HepG2 (cell line): Measurements from ENCODE around the gene GLB1L3. TPM values are rescaled to one million over a fixed set of nuclear protein-coding genes. Genes with fewer than 3 reads are reported as not detected.
A peak's percentile ranks its signal among the peaks of the same experiment; 100 is the strongest.

Source experiments
- ATAC-seq: fragments of 200-7000 bp; cut with Tn5 transposase; 3 replicates; pipeline ENCODE4 v1.9.1; 2020; ENCODE audit warnings: mild to moderate bottlenecking, moderate library complexity
- BruUV-seq: library from RNA; stranded (reverse); fragments of 400-500 nt; replicated peaks from 2 replicates; lab custom pipeline; 2021; lab: Mats Ljungman, UMichigan
- CTCF ChIA-PET: fragments of 300-600 bp; formaldehyde crosslinking; extraction: SDS; loops from one replicate; lab custom pipeline; 2021; ENCODE audit warnings: low total read pairs, inconsistent platforms, low intra/inter-chr PET ratio; lab: Yijun Ruan, JAX
- POLR2A ChIA-PET: fragments of 350-600 bp; sonication (Branson Sonifier 250); formaldehyde crosslinking; loops from one replicate; lab custom pipeline; 2020; ENCODE audit warnings: antibody characterized with exemption, inconsistent platforms; lab: Yijun Ruan, JAX
- DNase-seq: peaks from one replicate; pipeline ENCODE4 v3.0.0-alpha.2; 2015; ENCODE audit warnings: low spot score
- FAIRE-seq: peaks from 3 replicates; lab custom pipeline; 2011; peaks lifted over from hg19 to GRCh38; lab: Jason Lieb, UNC
- H2AFZ ChIP-seq: one replicate; pipeline ENCODE4 v1.6.1; 2011; ENCODE audit warnings: low read length, inconsistent platforms
- H3K27ac ChIP-seq: fragments of 300-600 bp; 3 replicates; pipeline ENCODE4 v1.8.0; 2011; ENCODE audit warnings: mixed run types, mild to moderate bottlenecking, mixed read lengths, low read length, inconsistent platforms; ENCODE audit not compliant: insufficient read depth; ENCODE audit errors: extremely low read length
- H3K27me3 ChIP-seq, 2 experiments: fragments of 200-600 bp in 1 of 2; 2 replicates in 1 of 2; 3 replicates in 1 of 2; pipeline versions ENCODE4 v1.6.0 to v1.8.0; 2011; ENCODE audit warnings: low read length in 2 of 2, mild to moderate bottlenecking in 2 of 2, moderate library complexity in 2 of 2, inconsistent platforms in 1 of 2; ENCODE audit not compliant: insufficient read depth in 2 of 2, control insufficient read depth in 1 of 2
- H3K36me3 ChIP-seq, 2 experiments: fragments of 200-600 bp in 1 of 2; replicated peaks in 1 of 2; 2 replicates in 1 of 2; 3 replicates in 1 of 2; pipeline versions ENCODE4 v1.5.1 to v1.8.0; 2011; ENCODE audit warnings: low read length in 2 of 2, inconsistent platforms in 1 of 2; ENCODE audit not compliant: insufficient read depth in 2 of 2, control insufficient read depth in 1 of 2
- H3K4me1 ChIP-seq: 2 replicates; pipeline ENCODE4 v1.5.1; 2012; ENCODE audit warnings: low read length, inconsistent platforms; ENCODE audit not compliant: insufficient read depth
- H3K4me2 ChIP-seq: 2 replicates; pipeline ENCODE4 v1.6.0; 2011; ENCODE audit warnings: low read depth, low read length, inconsistent platforms
- H3K4me3 ChIP-seq, 3 experiments: fragments of 200-600 bp in 1 of 3; sonication (generic), shearing (Covaris generic) in 1 of 3; replicated peaks in 1 of 3; 2 replicates each; pipeline ENCODE4 v1.5.1; 2011 to 2016; ENCODE audit warnings: low read length in 3 of 3, inconsistent platforms in 2 of 3, low read depth in 2 of 3, mild to moderate bottlenecking in 2 of 3, control low read depth in 1 of 3, mixed read lengths in 1 of 3; ENCODE audit not compliant: insufficient read depth in 1 of 3
- H3K79me2 ChIP-seq: one replicate; pipeline ENCODE4 v1.6.1; 2011; ENCODE audit warnings: low read length, inconsistent platforms; ENCODE audit not compliant: insufficient read depth
- H3K9ac ChIP-seq: 2 replicates; pipeline ENCODE4 v1.6.0; 2011; ENCODE audit warnings: mild to moderate bottlenecking, low read depth, low read length, inconsistent platforms; ENCODE audit not compliant: insufficient read depth
- H3K9me3 ChIP-seq: 2 replicates; pipeline ENCODE4 v1.5.1; 2012; ENCODE audit warnings: mild to moderate bottlenecking, low read length
- H4K20me1 ChIP-seq: 2 replicates; pipeline ENCODE4 v1.6.0; 2011; ENCODE audit warnings: inconsistent platforms, mild to moderate bottlenecking, low read length, moderate library complexity; ENCODE audit not compliant: insufficient read depth
- DNMT3B ChIP-seq: conservative IDR thresholded peaks from 2 replicates; pipeline ENCODE4 v1.6.1; 2016; ENCODE audit warnings: missing biosample characterization, control low read depth
- HNF4A ChIP-seq: sonication (generic); formaldehyde crosslinking; IDR thresholded peaks from 2 replicates; pipeline ENCODE4 v1.4.0; 2020; ENCODE audit warnings: missing genetic modification reagents
- HOXA3 ChIP-seq: sonication (generic); formaldehyde crosslinking; IDR thresholded peaks from 2 replicates; pipeline ENCODE4 v1.5.0; 2020; ENCODE audit warnings: missing genetic modification reagents
- KDM4B ChIP-seq: sonication (generic); formaldehyde crosslinking; IDR thresholded peaks from 2 replicates; pipeline ENCODE4 v1.4.0; 2020; ENCODE audit warnings: missing genetic modification reagents
- KLF9 ChIP-seq: IDR thresholded peaks from 2 replicates; pipeline ENCODE4 v1.6.1; 2016; ENCODE audit warnings: low read depth
- MBD4 ChIP-seq: IDR thresholded peaks from 2 replicates; pipeline ENCODE4 v1.6.1; 2012; ENCODE audit warnings: low read length, inconsistent platforms, borderline replicate concordance
- MYC ChIP-seq: sonication (generic); formaldehyde crosslinking; IDR thresholded peaks from 2 replicates; pipeline ENCODE4 v1.9.0; 2021; ENCODE audit warnings: missing genetic modification reagents, borderline replicate concordance
- NRL ChIP-seq: sonication (generic); formaldehyde crosslinking; IDR thresholded peaks from 2 replicates; pipeline ENCODE4 v1.5.0; 2020; ENCODE audit warnings: missing genetic modification reagents, mild to moderate bottlenecking, moderate library complexity, borderline replicate concordance
- RFX1 ChIP-seq: fragments of 450-650 bp; IDR thresholded peaks from 2 replicates; pipeline ENCODE4 v1.6.1; 2017
- TEAD2 ChIP-seq: sonication (generic); formaldehyde crosslinking; IDR thresholded peaks from 2 replicates; pipeline ENCODE4 v1.9.0; 2021; ENCODE audit warnings: missing genetic modification reagents
- ZMYM3 ChIP-seq: sonication (generic); formaldehyde crosslinking; IDR thresholded peaks from 2 replicates; pipeline ENCODE4 v1.5.1; 2020; ENCODE audit warnings: mild to moderate bottlenecking, missing genetic modification reagents
- ZNF124 ChIP-seq: sonication (generic); formaldehyde crosslinking; IDR thresholded peaks from 2 replicates; pipeline ENCODE4 v1.4.0; 2020; ENCODE audit warnings: missing genetic modification reagents
- ZNF253 ChIP-seq: sonication (generic); formaldehyde crosslinking; IDR thresholded peaks from 2 replicates; pipeline ENCODE4 v1.8.0; 2022; ENCODE audit warnings: mild to moderate bottlenecking, missing genetic modification reagents, borderline replicate concordance
- ZNF274 ChIP-seq: sonication (generic); formaldehyde crosslinking; IDR thresholded peaks from 2 replicates; pipeline ENCODE4 v1.5.1; 2020; ENCODE audit warnings: mild to moderate bottlenecking, missing genetic modification reagents
- ZNF644 ChIP-seq: IDR thresholded peaks from 2 replicates; pipeline ENCODE4 v1.6.1; 2016; ENCODE audit warnings: low read depth
- WGBS: methylation state at CpG from one replicate; pipeline ENCODE4 v1.1.6; 2017; ENCODE audit warnings: low lambda C conversion rate; 5-methylcytosine and 5-hydroxymethylcytosine counted together
- in situ Hi-C: cut with HindIII; loops from 2 replicates; pipeline ENCODE4 v1.10.0; 2017; ENCODE audit warnings: low pct_unique_long_range_greater_than_20kb; ENCODE audit not compliant: extremely low pct_ligation_motif_present
- intact Hi-C: fragments of 100-400 bp; cut with micrococcal nuclease; formaldehyde crosslinking; loops from one replicate; pipeline ENCODE4 v1.10.0; 2022; ENCODE audit not compliant: unreplicated experiment
- polyA plus RNA-seq, 8 experiments: library from polyadenylated mRNA; depleted of rRNA in 3 of 8; stranded (reverse) in 7 of 8; unstranded in 1 of 8; fragments of >200 nt; fragmentation: Illumina TruSeq in 4 of 8; extraction: Trizol in 4 of 8; gene quantifications; 2 replicates each; pipeline versions ENCODE4 v1.2.1 to v1.2.3, GENCODE V29; 2011 to 2016; ENCODE audit warnings: low read depth in 4 of 8, missing spikeins in 1 of 8, mixed read lengths in 1 of 8; ENCODE audit not compliant: insufficient read depth in 1 of 8
- total RNA-seq, 5 experiments: library from RNA; depleted of rRNA; stranded (reverse); fragments of >200 nt; fragmentation: Illumina TruSeq; extraction: Trizol; gene quantifications; 2 replicates each; pipeline ENCODE4 v1.2.3, GENCODE V29; 2016; ENCODE audit warnings: low read depth in 1 of 5
- TF ChIP-seq, protein P1 (sequence below): sonication (generic); formaldehyde crosslinking; IDR thresholded peaks from 2 replicates; pipeline ENCODE4 v1.8.1; 2023; ENCODE audit warnings: mild to moderate bottlenecking, moderate library complexity, missing genetic modification reagents
- TF ChIP-seq, protein P2 (sequence below), 2 experiments: sonication (generic) in 1 of 2; formaldehyde crosslinking in 1 of 2; IDR thresholded peaks; 2 replicates each; pipeline versions ENCODE4 v1.5.1 to v1.6.1; 2011 to 2020; ENCODE audit warnings: borderline replicate concordance in 1 of 2, low read depth in 1 of 2, low read length in 1 of 2, mild to moderate bottlenecking in 1 of 2, missing genetic modification reagents in 1 of 2, moderate library complexity in 1 of 2
- TF ChIP-seq, protein P3 (sequence below): sonication (generic); formaldehyde crosslinking; IDR thresholded peaks from 2 replicates; pipeline ENCODE4 v1.8.0; 2022; ENCODE audit warnings: missing genetic modification reagents, low read depth, mild to moderate bottlenecking, borderline replicate concordance

The GLB1L3 gene
- total and polyA plus RNA-seq, 2 of the 13 experiments (the other 11 are each of a cell fraction or from before 2014, with no cell fraction given) = not detected

DNA sequence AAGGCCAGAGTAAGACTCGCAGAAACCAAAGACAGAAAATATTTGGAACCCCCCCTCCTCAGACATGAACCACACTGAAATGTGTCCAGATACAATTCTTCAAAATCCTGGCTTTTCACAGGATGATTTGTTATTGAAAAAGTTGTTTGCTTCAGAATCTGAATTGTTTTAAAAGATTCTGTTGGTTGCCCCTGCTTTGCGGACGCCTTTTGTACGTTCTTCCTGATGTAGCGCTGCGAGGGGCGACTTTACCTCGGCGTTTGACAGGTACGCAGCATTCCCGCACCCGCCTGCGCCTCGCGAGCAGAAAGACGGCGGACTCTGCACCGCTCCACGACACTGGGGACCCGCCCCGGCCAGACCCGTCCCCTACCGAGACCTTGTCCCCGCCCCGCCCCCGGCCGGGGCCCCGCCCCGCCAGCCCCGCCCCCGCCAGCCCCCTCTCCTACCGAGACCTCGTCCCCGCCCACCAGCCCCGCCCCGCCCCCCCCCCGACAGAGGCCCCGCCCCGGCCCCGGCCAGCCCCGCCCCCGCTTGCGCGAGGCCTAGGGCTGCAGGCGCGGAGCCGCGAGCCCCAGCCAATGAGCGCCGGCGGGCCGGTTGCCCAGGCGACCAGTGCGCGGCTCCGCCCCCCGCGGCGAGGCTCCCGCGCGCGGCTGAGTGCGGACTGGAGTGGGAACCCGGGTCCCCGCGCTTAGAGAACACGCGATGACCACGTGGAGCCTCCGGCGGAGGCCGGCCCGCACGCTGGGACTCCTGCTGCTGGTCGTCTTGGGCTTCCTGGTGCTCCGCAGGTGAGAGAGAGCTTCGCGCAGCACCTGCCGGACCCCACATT, 55.4 kb downstream of the GLB1L3 start, which contains the start of gene GLB1L2:
Gene GLB1L2, plus strand, starts transcription at position 635 of the 835 bp plus-strand sequence. Its CDS starts 74 bp downstream, at position 709.
- Histone ChIP-seq H3K4me3 (peak within 1 kb of the TSS; percentile 34 to 52 (median 35); a peak in 4 of 6 replicates), H3K36me3 (no peaks in the 10 kb centered on the region), H3K4me1 (peaks cover 16% of the 10 kb centered on the region), H3K9me3 (no peaks in the 10 kb centered on the region), H3K9ac (no peak within 1 kb of the TSS), H3K4me2 (peak within 1 kb of the TSS; percentile 63), H2AFZ (no peak within 1 kb of the TSS), H3K27me3 (peaks cover 0 to 23% of the 10 kb centered on the region in 2 experiments), H3K27ac (no peak within 1 kb of the TSS), H3K79me2 (no peaks in the 10 kb centered on the region), H4K20me1 (no peaks in the 10 kb centered on the region)
- ChIA-PET POLR2A (interaction anchor here (0.6 kb wide), 1 partner anchor 107 kb away, joined by 3 read pairs; the partner anchor contains the start of gene VPS26B), CTCF (no interaction called here)
- WGBS = 13% methylated on average over 13 of the region's 80 CpGs
- in situ Hi-C loops = no loop called here
- ATAC-seq (peak; percentile 84), DNase-seq (peak; percentile 35), FAIRE-seq (no peak)
- intact Hi-C loops = no loop called here
- BruUV-seq = no TSS peak
- TF ChIP-seq ZNF124 (CRISPR knock-in tag) = no peak
- TF ChIP-seq, protein P1, sequence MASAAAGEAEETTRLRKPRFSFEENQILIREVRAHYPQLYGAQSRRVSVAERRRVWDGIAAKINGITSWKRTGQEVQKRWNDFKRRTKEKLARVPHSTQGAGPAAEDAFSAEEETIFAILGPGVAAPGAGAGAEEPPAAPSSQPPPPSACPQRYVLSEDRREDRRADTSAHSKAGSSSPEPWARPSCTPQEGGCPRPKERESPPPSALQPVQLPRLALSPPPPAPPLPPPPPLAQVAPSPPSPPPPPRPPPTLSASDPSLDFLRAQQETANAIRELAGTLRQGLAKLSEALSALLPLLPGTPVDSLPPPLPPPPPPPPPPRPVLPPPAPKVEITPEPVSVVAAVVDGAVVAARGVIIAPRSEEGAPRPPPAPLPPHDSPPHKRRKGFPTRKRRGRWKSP (CRISPR knock-in tag) = no peak
- TF ChIP-seq, protein P2, sequence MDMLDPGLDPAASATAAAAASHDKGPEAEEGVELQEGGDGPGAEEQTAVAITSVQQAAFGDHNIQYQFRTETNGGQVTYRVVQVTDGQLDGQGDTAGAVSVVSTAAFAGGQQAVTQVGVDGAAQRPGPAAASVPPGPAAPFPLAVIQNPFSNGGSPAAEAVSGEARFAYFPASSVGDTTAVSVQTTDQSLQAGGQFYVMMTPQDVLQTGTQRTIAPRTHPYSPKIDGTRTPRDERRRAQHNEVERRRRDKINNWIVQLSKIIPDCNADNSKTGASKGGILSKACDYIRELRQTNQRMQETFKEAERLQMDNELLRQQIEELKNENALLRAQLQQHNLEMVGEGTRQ (IDR thresholded peaks at IDR 0.05; ENCODE audit: low read depth, low read length) = no peak
- TF ChIP-seq, protein P2 (CRISPR knock-in tag; IDR thresholded peaks at IDR 0.05; ENCODE audit: borderline replicate concordance) = no peak
- 0 out of 2 replicates have a peak, but pooled peaks have one; percentile 25 for TF ChIP-seq ZNF274
- peak; percentile 26; the same call in 1 of the 2 replicates for TF ChIP-seq HOXA3 (CRISPR knock-in tag)
- TF ChIP-seq MBD4 = no peak
- TF ChIP-seq RFX1 = peak; percentile 60; the same call in 1 of the 2 replicates
- TF ChIP-seq ZNF644 (CRISPR knock-in tag) = no peak
- no peak for TF ChIP-seq KDM4B (CRISPR knock-in tag)
- no peak for TF ChIP-seq ZNF253 (CRISPR knock-in tag)
- TF ChIP-seq, protein P3, sequence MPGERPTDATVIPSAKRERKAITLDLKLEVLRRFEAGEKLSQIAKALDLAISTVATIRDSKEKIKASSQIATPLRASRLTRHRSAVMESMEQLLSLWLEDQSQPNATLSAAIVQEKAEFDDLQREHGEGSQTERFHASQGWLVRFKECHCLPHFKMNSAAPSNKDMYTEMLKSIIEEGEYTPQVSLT = no peak
- TF ChIP-seq HNF4A (CRISPR knock-in tag) = 0 out of 2 replicates have a peak, but pooled peaks have one; percentile 21
- TF ChIP-seq NRL (CRISPR knock-in tag) = no peak
- TF ChIP-seq DNMT3B = no peak
- no peak for TF ChIP-seq KLF9 (CRISPR knock-in tag)
- 0 out of 2 replicates have a peak, but pooled peaks have one; percentile 31 for TF ChIP-seq MYC (CRISPR knock-in tag)
- no peak for TF ChIP-seq TEAD2 (CRISPR knock-in tag)
- no peak for TF ChIP-seq ZMYM3 (CRISPR knock-in tag)
